VCaP (cell line): Measurements from ENCODE around the gene EEF1AKMT2.

Experiments
- H3K27ac ChIP-seq: fragments of 450-650 bp; 2 replicates; pipeline ENCODE4 v1.5.1; 2017
- CTCF ChIP-seq: fragments of 450-650 bp; conservative IDR thresholded peaks from 2 replicates; pipeline ENCODE4 v1.5.1; 2017; ENCODE audit warnings: mild to moderate bottlenecking, moderate library complexity

The EEF1AKMT2 gene

DNA sequence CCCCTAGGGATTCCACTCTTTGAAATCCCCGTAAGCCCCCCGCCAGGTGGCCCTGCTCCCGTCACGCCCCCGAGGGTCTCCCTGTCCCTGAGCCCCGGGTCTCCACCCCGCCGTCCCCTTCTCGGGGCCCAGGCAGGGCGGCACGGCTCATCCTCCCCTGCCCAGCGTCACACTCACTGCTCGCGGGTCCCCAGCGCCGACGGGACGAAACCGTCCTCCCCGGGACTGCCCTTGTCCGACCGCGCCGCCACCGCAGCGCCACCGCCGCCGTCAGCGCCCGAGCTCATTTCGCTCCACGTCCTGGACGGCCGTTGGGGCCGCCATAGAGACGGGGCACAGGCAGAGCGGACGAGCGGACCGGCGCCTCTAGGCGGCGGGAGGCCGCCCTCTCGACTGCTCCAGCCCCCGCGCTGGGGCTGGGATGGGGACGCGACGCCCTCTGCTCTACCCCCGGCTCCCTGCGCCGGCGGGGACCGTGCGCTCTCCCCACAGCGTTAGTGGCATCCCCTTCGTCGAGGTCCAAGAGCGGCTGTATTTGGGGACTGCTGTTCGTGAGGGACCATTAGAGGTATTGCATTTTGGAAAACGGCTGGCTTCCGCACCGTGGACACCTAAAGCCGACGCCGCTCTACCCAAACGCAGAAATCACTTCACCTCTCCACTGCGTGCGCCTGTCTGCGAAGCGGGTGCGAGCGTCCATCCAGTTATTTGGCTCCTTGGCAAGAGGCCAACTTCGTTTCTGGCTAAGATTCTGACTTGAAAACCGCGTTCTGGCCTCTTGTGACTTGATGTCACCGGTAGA is at the start of gene EEF1AKMT2:
Gene EEF1AKMT2 (minus strand): TSS at position 341 of the 802 bp plus-strand sequence. CDS start 54 bp downstream, at position 287.
- TF ChIP-seq CTCF, result no peak
- H3K27ac ChIP-seq, result peak within 1 kb of the TSS; percentile 83

DNA sequence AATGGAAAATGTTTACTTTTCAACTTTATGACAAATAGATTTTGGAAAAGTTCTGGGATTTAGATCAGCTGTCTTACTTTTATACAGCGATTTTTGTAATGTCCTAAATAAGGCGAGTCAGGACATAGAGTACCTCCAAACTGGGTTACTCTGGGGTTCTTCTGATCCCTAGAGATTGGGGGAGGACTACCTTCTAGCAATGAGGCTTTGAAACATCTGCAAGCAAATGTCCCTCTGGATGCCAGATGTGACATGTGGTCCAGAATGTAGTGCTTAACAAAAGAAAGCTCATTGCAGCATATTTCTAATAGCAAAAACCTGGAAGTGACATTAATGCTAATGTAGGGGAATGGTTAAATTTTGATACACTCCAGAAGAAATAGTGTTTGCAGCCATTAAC is 46.0 kb upstream of the EEF1AKMT2 start:
- no peak overlapping the region for H3K27ac ChIP-seq
- TF ChIP-seq CTCF, result no peak

DNA sequence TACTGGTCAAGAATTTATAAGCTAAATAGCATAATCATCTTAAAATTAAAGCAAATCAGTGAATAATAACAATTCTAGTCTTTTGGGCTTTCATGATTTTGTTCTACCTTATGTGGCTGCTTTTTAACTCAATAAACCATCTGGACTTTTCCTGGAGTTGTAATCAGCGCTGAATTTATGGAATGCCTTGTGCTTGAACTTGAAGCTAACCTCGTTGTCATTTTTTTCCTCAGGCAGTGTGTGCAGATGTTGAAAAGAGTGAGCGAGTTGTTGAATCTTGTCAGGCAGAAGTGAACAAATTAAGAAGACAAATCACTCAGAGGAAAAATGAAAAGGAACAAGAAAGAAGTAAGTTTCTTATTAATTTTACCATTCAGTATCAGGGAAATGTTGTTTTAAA is 39.4 kb upstream of the EEF1AKMT2 start:
- TF ChIP-seq CTCF, result no peak
- peak overlapping the region; percentile 27; the same call in 1 of the 2 replicates for H3K27ac ChIP-seq

DNA sequence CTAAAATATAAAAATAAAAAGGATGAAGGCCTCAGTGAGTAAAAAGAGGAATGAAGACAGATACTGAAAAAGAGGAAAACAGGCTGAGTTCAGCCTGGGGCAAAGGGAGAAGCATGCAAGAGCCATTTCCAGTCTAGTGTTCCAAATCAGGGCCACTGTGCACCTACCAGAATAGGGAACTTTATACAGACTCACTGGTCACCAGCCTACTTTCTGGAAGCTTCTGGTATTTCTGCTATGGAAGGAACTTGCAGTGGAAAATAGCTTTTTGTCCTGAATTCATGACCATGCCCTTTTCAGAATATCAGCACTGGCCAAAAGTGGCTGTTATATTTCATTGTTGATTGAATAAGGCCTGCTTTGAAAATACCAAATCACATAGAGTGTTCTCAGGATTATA is 38.8 kb upstream of the EEF1AKMT2 start:
- no peak for TF ChIP-seq CTCF
- H3K27ac ChIP-seq, result peak overlapping the region; percentile 27

DNA sequence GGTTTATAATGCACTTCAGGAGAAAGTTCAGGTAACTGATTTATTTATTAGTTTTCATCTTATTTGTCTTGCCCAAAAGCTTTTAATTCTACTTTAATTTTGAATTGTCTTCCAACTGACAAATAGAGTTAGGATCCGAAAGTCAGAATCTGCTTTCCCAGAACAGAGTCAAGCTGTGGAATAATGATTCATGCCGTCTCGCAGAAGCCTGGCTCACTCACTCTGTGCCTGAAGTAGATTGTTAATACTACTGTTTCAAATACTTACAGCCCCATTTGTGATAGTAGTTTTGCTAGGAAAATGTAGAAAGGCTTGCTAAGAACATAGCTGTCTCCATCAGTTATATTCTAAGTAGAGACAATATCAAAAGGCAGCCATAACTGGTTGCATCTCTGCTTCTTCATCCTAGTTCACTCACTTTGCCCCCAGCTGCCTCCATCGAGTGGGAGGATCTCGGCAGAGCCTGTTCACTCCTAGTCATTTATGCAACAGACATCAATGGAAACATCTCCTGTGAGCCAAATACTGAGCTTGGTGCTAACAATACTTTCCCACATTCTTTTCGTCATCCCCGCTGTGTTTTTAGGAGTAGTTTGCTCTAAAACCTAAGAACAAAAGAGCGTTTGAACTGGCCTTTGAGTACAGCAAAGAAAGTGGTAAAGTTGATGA is 37.9 kb upstream of the EEF1AKMT2 start:
- no peak for TF ChIP-seq CTCF
- H3K27ac ChIP-seq, result peak overlapping the region; percentile 27

- no peak overlapping the region for H3K27ac ChIP-seq
- peak; percentile 68 for TF ChIP-seq CTCF
These were observed 35.8 kb upstream of the EEF1AKMT2 start for GRCh38 chr10:124827474-124827873.

- no peak for TF ChIP-seq CTCF
- H3K27ac ChIP-seq, result no peak overlapping the region
These were observed 34.6 kb upstream of the EEF1AKMT2 start for GRCh38 chr10:124826262-124826661.
